OCI-LY1 (cell line): ENCODE results near the gene UQCR10.

Experiments used
- EZH2 ChIP-seq: fragments of 200-600 bp; sonication (generic), shearing (Covaris generic); IDR thresholded peaks from 2 replicates; pipeline ENCODE4 v1.8.0; 2017; ENCODE audit warnings: borderline replicate concordance, mixed run types, mild to moderate bottlenecking, antibody characterized with exemption, low read length, moderate library complexity, mixed read lengths
- TF ChIP-seq, protein P1 (sequence below): fragments of 200-600 bp; sonication (generic), shearing (Covaris generic); IDR thresholded peaks from 2 replicates; pipeline ENCODE4 v1.5.1; 2017; ENCODE audit warnings: mild to moderate bottlenecking, antibody characterized with exemption, low read length, moderate library complexity, mixed read lengths

DNA sequence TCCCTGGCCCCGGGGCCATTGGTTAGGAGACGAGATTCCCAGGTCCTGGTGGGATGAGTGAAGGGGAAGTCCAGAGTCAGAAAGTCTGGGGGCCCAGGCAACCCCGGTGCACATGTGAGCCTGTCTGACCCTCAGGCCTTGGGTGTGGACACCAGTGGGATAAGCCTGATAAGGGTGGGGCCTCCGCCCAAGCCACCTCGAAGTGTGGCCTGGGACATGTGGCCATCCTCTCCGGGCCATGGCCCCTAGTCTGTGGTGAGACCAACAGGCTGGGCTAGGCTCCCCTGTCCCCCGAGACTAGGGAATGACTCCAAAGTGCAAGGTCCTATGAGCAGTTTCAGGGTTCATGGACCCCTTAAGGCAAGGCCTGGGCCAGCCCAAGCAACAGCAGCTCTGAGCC lies 41.1 kb upstream of the UQCR10 start:
- no peak for TF ChIP-seq EZH2
- TF ChIP-seq, protein P1, sequence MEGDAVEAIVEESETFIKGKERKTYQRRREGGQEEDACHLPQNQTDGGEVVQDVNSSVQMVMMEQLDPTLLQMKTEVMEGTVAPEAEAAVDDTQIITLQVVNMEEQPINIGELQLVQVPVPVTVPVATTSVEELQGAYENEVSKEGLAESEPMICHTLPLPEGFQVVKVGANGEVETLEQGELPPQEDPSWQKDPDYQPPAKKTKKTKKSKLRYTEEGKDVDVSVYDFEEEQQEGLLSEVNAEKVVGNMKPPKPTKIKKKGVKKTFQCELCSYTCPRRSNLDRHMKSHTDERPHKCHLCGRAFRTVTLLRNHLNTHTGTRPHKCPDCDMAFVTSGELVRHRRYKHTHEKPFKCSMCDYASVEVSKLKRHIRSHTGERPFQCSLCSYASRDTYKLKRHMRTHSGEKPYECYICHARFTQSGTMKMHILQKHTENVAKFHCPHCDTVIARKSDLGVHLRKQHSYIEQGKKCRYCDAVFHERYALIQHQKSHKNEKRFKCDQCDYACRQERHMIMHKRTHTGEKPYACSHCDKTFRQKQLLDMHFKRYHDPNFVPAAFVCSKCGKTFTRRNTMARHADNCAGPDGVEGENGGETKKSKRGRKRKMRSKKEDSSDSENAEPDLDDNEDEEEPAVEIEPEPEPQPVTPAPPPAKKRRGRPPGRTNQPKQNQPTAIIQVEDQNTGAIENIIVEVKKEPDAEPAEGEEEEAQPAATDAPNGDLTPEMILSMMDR = no peak
